NK-92 (cell line): Measurements from ENCODE around the gene RAF1.
"Not testable (repeated sequence)": the region's sequence is repeated elsewhere in the genome, so short reads cannot be mapped to it uniquely, and the experiment has no call there.

Experiments used
- DNase-seq: peaks from one replicate; lab custom pipeline; 2025; ENCODE audit not compliant: unreplicated experiment; lab: John Stamatoyannopoulos, UW

Gene RAF1

DNA sequence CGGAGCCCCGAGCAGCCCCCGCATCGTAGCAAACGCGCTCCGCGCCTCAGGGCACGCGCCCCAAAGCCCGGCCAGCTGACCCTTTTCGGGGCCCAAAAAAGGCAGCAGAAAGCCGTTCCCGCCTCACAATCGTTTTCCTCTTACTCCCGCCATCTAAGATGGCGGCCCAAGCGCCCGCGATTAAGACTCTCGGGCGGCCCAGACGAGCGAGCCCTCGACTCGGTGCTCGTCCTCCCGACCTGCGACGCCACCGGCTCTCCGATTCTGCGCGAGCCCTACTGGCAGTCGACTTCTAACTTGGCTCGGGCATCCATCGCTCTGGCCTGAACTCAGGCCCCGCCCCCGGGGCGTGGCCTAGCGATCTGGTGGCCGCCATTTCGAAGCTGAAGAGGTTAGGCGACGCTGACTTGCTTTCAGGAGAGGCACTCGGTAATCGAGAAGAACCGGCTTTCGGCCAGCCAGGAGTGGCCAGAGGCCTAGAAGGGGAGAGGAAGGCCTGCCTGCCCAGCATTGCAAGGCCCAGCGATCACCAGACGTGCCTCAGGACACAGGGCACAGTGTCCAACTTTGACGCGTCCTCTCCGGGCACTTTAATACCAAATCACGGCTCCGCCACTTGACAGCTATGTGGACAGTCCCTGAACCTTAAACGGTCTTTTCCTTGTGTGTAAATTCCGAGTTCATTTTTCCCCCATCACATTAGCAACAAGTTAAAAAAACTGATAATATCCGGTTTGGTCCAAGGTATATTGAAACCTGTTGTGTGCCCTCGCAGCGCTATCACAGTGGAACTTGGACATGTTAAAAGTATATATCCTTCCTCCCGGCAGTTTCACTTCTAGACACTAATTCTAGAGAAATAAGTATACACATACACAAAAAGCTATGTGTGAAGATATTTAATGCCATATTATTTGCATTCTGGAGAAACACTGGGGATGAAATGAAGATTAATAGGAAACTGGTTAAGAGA is at the start of gene RAF1:
RAF1 (minus strand) TSS at position 182 of the 973 bp plus-strand sequence. CDS start 45,396 bp downstream, outside the sequence.
- peak; percentile 91 for DNase-seq

DNA sequence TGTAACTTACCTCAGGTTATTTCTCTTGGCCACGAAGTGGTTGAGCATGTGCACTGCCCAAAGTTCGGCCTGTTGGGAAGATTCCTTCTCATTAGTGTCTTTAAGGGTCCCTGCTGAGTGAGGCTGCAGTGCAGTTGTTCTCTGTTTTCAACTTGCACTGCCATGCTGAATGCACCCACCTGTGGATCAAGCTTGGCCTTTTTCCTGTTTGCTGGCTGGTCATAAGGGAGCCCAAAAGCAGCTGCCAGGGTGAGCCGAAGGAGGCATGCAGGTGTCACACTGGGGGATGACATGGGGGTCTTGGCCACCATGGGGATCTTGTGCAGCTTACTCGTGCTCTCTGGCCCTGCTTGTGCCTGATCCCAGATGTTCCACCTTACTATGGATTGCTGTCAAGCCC is 46.1 kb upstream of the RAF1 start:
- DNase-seq, result no peak

- no peak for DNase-seq
Measured at GRCh38 chr3:12709334-12709733, 45.4 kb upstream of the RAF1 start.

GRCh38 chr3:12708584-12709192 is 44.8 kb upstream of the RAF1 start:
- DNase-seq, result no peak

- no peak for DNase-seq
Measured at GRCh38 chr3:12707449-12707848, 43.5 kb upstream of the RAF1 start.

- no peak for DNase-seq
Measured at GRCh38 chr3:12706504-12707253, 42.8 kb upstream of the RAF1 start.

DNA sequence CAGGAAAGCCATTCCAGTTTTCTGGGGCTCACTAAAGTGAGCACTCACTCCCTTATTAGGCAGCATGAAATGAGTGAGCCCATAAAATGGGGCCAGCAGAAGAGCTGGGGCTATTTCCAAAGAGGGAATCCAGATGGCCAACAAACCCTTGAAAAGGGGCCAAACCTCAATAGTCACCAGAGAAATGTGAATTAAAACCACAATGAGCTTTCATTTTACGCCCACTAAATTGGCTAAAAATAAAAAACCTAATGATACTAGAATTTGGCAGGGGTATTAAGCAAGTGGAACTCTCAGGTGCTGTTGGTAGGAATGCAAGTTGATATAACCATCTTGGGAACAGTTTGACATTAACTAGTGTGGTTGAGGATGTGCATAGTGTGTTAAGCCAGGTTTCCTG is 42.1 kb upstream of the RAF1 start:
- DNase-seq, result no peak

- DNase-seq, result no peak
Measured at GRCh38 chr3:12705374-12705926, 41.5 kb upstream of the RAF1 start.

GRCh38 chr3:12702501-12702900 is 38.6 kb upstream of the RAF1 start:
- DNase-seq, result no peak

GRCh38 chr3:12701601-12702000 is 37.7 kb upstream of the RAF1 start:
- not testable (repeated sequence) for DNase-seq

DNA sequence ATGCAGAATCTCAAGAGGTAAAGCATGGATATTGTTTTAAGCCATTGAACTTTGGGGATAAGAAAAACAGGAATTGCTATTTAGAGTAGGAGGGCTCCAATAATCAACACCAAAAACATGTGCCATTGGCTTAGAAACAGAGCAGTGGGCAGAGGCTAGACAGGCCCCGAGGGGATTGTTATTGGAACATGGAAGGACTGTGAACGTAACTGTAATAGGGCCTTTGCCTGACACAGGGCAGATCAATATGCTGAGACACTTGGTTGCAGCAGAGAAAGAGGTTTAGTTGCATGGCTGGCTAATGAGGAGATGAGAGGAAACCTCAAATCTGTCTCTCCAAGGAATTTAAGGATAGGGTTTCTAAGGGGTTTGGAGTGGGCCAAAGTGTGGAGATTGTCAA is 36.9 kb upstream of the RAF1 start:
- no peak for DNase-seq

DNA sequence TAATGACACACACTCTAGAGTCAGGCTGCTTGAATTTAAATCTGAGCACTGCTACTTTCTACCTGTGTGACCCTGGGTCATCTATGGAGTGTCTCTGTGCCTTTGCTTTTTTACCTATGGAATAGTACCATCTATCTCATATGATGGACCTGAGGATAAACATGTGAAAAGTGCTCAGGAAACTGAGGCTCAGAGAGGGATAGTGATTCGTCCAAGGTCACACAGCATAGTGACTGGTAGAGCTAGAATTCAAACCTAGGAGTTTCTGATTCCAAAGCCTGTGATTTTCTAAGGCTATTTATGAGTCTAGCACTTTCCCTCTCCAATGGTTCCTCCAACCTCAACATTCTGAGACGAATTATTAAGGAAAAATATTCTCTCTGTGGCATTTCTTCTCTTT is 32.0 kb upstream of the RAF1 start:
- no peak for DNase-seq

GRCh38 chr3:12695112-12695511 is 31.2 kb upstream of the RAF1 start:
- DNase-seq, result no peak

GRCh38 chr3:12692444-12692843 is 28.5 kb upstream of the RAF1 start:
- no peak for DNase-seq

DNA sequence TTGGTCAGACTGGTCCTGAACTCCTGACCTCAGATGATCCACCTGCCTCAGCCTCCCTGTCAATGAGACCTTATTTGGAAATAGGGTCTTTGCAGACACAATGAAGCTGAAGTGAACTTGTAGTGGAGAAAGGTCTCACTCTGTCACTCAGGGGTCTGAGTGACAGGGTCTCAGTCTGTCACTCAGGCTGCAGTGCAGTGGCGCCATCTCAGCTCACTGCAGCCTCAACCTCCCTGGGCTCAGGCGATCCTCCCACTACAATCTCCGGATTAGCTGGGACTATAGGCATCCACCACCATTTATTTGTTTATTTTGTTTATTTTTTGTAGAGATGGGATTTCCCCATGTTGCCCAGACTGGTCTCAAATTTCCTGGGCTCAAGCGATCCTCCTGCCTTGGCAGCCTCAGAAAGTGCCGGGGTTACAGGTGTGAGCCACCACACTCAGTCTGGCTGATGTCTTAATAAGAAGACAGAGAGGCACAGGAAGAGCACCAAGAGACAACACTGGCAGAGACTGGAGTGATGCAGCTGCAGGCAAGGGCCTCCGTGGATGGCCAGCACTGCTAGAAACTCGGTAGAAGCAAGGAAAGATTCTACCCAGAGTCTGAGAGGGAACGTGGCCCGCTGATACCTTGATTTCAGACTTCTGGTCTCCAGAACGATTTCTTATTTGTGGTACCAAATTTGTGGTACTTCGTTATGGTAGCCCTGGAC is 26.2 kb upstream of the RAF1 start:
- no peak for DNase-seq

- no peak for DNase-seq
Measured at GRCh38 chr3:12687948-12688347, 24.0 kb upstream of the RAF1 start.

DNA sequence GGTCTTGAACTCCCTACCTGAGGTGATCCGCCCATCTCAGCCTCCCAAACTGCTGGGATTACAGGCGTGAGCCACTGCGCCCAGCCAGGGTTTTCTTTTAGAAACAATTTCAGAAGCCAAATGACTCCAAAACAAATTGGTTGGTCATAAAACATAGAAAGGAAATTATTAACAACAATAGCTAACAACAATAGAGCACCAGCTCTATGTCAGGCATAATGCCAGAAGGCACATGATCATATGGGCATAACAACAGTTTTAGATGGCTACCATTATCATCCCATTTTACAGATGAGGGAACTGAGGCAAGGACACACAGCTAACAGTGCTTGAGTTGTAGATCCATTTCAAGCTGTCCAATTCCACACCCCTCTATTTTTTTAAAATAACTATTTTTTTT is 22.2 kb upstream of the RAF1 start:
- no peak for DNase-seq

DNA sequence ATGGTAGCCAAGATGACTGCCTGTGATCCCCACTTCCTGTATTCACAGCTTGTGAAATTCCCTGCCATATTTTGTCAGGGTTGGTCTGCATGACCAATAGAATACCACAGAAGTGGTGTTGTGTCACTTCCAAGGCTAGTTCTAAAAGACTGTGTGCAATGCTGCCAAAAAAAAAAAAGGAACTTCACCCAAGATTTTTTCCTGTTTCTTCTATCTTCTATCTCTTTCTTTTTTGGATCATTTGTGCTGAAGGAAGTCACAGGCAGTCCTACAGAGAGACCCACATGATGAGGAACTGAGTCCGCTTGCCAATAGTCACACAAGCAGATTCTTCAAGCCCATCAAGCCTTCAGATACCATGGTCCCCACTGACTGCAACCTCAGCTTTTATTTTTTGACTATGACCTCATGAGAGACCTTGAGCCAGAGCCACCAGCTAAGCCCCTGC is 18.1 kb upstream of the RAF1 start:
- no peak for DNase-seq

DNA sequence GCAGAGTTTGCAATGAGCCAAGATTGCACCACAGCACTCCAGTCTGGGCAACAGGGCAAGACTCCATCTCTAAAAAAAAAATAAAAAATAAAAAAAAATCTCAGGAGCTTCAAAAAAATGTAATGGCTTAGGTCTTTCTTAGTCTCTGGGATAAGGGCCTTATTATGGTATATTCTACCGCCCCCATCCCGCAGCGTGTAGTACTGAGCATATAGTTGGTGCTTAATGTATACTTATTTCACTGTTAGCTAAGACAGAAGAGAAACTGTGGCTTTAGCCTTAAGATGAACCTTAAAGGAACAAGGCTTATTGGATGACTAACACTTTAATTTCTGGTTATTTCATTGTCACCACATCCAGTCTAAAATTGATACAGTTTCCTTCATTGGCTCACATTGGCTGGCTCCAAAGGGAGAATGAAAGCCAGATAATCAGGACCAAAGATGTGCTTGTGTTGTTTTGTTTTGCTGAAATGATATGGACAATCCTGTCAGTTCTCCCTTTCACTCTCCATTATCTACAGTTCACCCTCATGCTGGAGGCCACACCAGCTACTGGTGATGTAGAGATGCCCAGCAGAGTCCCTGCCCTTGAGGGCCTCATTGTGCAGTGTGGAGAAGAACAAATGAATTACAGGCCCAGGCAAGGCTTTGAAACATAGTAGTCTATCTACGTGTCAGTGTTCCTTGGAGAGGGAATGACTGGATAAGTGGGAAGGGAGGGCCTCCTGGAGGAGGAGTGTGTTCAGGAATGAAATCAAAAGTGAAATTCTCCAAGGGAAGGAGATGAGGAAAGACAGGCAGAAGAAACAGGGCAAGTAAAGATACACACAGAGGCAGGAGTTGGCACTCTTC is 17.4 kb upstream of the RAF1 start:
- no peak for DNase-seq

GRCh38 chr3:12679468-12679867 is 15.6 kb upstream of the RAF1 start:
- no peak for DNase-seq
